ENCODE measurements around the gene COBL. TPM values are rescaled to one million over a fixed set of nuclear protein-coding genes. Genes with fewer than 3 reads are reported as not detected.

The COBL gene
- total RNA-seq, 1 donor from 2014 or later, result 1.2 TPM

DNA sequence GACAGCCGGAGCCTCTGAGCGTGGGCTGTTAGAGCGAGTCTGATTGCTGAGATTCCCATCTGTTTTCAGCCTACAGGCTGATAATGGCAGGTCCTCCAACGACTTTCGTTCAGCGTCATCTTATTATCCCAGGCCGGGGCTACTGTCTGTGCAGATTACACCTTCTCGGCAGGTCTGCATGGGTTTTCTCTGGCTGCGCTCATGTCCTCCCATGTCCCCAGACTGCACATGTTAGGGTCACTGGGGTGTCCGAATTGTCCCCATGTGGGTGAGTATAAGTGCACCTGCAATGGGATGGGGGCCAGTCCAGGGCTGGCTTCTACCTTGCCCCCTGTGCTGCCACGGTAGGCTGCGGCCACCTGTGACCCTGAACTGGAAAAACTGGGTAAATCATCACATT is 257.8 kb downstream of the COBL start:
- DNase-seq (ENCODE audit: low spot score in 2 of 2, unreplicated experiment in 2 of 2), result no peak
- Mint-ChIP-seq H3K27me3 (ENCODE audit: low read depth) (no peaks in the 10 kb centered on the region), H3K4me3 (no peak overlapping the region), H3K4me1 (no peaks in the 10 kb centered on the region), H3K36me3 (no peaks in the 10 kb centered on the region), H3K9me3 (no peaks in the 10 kb centered on the region), H3K27ac (no peak overlapping the region)
- TF ChIP-seq CTCF (IDR thresholded peaks at IDR 0.05; ENCODE audit: unreplicated experiment), result no peak

DNA sequence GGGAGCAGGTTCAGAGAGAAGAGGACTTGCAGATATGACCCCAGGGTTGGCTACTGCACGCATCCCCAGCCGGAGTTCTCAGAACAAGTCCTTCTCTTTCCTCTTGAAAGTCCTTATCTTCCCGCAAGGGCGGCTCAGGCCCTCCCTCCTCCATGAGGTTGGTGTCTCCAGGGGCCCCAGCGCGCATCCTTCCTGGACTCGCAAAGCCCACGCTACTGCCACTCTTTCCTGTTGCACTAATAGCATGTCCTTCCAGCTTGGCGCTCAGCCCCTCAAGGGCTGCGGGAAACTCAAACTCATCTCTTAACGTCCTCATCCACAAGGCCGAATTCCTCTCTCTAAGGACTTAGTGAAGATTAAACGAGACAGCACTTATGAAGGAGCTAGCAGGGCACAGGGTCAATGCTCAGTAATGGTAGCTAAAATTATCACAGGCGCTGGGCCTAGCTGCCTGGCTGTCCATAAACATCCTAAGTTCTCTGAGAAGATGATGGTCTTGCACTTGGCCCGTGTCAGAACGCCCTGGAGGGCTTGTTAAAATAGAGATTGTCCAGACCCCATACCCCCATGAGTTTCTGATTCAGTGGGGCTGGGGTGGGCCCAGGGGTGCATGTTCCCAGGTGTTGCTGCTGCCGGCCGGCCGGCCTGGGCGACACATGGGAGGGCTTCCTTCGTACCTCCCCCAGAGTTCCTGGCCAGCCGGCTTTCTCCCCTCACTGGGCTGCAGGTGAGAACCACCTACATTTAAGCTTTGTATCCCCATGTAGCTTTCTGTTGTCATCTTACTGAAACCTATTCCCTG is 261.4 kb downstream of the COBL start:
- Mint-ChIP-seq H3K4me1 (no peaks in the 10 kb centered on the region), H3K36me3 (no peaks in the 10 kb centered on the region), H3K27ac (no peak overlapping the region), H3K9me3 (no peaks in the 10 kb centered on the region), H3K4me3 (no peak overlapping the region), H3K27me3 (ENCODE audit: low read depth) (peaks cover 4% of the 10 kb centered on the region)
- no peak for DNase-seq (ENCODE audit: low spot score in 2 of 2, unreplicated experiment in 2 of 2)
- TF ChIP-seq CTCF (IDR thresholded peaks at IDR 0.05; ENCODE audit: unreplicated experiment), result no peak

DNA sequence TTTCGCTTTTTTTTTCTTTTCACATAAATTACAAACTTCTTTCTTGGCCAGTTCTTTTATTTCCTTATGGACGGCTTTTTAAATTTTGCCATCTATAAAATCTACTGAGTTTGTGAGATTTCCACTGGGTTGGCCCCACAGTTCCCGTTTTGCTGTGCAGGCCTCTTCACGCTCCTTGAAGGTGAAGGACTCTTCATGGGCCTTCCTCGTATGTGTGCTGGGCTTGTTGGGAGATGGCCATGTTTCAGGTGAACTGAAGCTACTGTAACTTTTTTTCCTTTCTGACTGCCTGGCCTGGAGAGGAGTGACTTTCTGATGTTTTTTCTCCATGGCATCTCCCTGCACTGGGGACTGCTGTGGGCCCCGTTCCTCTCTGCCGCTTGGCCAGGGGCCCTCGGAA is 262.4 kb downstream of the COBL start:
- Mint-ChIP-seq H3K9me3 (no peaks in the 10 kb centered on the region), H3K36me3 (no peaks in the 10 kb centered on the region), H3K4me1 (no peaks in the 10 kb centered on the region), H3K4me3 (no peak overlapping the region), H3K27me3 (ENCODE audit: low read depth) (peaks cover 7% of the 10 kb centered on the region), H3K27ac (no peak overlapping the region)
- no peak for TF ChIP-seq CTCF (IDR thresholded peaks at IDR 0.05; ENCODE audit: unreplicated experiment)
- no peak for DNase-seq (ENCODE audit: low spot score in 2 of 2, unreplicated experiment in 2 of 2)

GRCh38 chr7:51053160-51053925 is 263.3 kb downstream of the COBL start:
- DNase-seq (ENCODE audit: low spot score in 2 of 2, unreplicated experiment in 2 of 2), result no peak
- no peak overlapping the region for H3K27ac Mint-ChIP-seq
- H3K4me1 Mint-ChIP-seq, result no peaks in the 10 kb centered on the region
- H3K4me3 Mint-ChIP-seq, result no peak overlapping the region
- no peaks in the 10 kb centered on the region for H3K36me3 Mint-ChIP-seq
- no peaks in the 10 kb centered on the region for H3K9me3 Mint-ChIP-seq
- TF ChIP-seq CTCF (IDR thresholded peaks at IDR 0.05; ENCODE audit: unreplicated experiment), result no peak
- H3K27me3 Mint-ChIP-seq (ENCODE audit: low read depth), result peaks cover 10% of the 10 kb centered on the region

DNA sequence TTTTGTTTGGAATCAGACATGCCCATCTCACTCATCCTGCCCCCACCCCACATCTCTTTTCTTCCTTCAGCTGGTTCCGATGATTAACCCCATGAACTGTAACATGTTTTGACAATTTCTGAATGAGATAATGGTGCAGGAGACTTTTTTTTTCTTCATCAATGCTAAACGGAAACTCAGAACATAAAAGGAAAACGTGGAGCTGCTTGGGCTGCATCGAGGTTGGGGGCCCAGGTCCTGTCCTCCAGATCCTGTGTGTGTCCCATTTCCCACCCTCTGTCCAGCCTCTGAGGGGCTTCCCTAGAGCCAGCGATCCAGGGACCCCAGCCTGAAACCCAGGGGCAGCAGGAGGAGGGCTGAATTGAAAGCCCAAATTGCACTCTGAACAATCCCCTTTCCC is 270.1 kb downstream of the COBL start:
- H3K36me3 Mint-ChIP-seq, result no peaks in the 10 kb centered on the region
- no peak overlapping the region for H3K27ac Mint-ChIP-seq
- no peaks in the 10 kb centered on the region for H3K9me3 Mint-ChIP-seq

More for the DNA sequence above, 270.1 kb downstream of the COBL start:
- H3K4me1 Mint-ChIP-seq, result no peaks in the 10 kb centered on the region
- H3K27me3 Mint-ChIP-seq (ENCODE audit: low read depth), result peaks cover 12% of the 10 kb centered on the region
- no peak overlapping the region for H3K4me3 Mint-ChIP-seq
- no peak for DNase-seq (ENCODE audit: low spot score in 2 of 2, unreplicated experiment in 2 of 2)
- no peak for TF ChIP-seq CTCF (IDR thresholded peaks at IDR 0.05; ENCODE audit: unreplicated experiment)

All from mesothelial cell of epicardium (in vitro differentiated cells).